ENCODE results near the gene BMP2K. TPM values are rescaled to one million over a fixed set of nuclear protein-coding genes. Genes with fewer than 3 reads are reported as not detected.

The BMP2K gene
- total and polyA plus RNA-seq, 2 donors (not counting 1 experiment from before 2014, with no cell fraction given): 54.8 to 126 TPM

DNA sequence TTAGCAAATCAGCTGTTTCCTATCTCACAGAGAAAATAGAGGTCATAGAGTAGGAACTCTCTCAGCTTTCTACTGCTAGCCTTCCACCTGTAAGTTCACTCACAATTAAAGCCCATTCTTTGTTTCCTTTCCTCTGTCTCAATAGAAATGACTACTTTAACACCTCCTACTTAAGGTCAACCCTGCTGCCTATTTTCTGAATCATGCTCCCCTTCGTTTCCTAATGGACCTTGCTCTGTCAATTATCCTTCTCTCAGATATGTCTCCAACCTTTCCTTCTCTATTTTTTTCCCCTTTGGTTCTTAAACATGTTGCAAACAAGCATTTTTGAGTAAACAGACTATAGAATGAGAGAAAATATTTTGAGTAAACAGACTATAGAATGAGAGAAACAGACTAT lies 168.2 kb downstream of the BMP2K start:
- H3K27ac ChIP-seq (ENCODE audit: insufficient read depth, low read length): no peak overlapping the region
- H3K36me3 ChIP-seq (ENCODE audit: control insufficient read depth, insufficient read depth, low read length): no peaks in the 10 kb centered on the region
- H2AFZ ChIP-seq (ENCODE audit: low read length): no peak overlapping the region
- H3K4me2 ChIP-seq (ENCODE audit: extremely low read depth, insufficient read depth, low read length): no peak overlapping the region
- peaks cover 2% of the 10 kb centered on the region for H3K27me3 ChIP-seq (ENCODE audit: control insufficient read depth, insufficient read depth, low read length)
- H4K20me1 ChIP-seq (ENCODE audit: control insufficient read depth, extremely low read depth, insufficient read depth, low read length): no peaks in the 10 kb centered on the region
- H3K4me1 ChIP-seq (ENCODE audit: control insufficient read depth, extremely low read depth, insufficient read depth, low read length): no peaks in the 10 kb centered on the region
- TF ChIP-seq EZH2 (IDR thresholded peaks at IDR 0.05; ENCODE audit: low read length, missing control alignments): no peak
- TF ChIP-seq, protein P1, sequence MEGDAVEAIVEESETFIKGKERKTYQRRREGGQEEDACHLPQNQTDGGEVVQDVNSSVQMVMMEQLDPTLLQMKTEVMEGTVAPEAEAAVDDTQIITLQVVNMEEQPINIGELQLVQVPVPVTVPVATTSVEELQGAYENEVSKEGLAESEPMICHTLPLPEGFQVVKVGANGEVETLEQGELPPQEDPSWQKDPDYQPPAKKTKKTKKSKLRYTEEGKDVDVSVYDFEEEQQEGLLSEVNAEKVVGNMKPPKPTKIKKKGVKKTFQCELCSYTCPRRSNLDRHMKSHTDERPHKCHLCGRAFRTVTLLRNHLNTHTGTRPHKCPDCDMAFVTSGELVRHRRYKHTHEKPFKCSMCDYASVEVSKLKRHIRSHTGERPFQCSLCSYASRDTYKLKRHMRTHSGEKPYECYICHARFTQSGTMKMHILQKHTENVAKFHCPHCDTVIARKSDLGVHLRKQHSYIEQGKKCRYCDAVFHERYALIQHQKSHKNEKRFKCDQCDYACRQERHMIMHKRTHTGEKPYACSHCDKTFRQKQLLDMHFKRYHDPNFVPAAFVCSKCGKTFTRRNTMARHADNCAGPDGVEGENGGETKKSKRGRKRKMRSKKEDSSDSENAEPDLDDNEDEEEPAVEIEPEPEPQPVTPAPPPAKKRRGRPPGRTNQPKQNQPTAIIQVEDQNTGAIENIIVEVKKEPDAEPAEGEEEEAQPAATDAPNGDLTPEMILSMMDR (conservative IDR thresholded peaks at IDR 0.05 in 1 of 2, IDR thresholded peaks at IDR 0.05 in 1 of 2; ENCODE audit: low read depth in 1 of 2, low read length in 2 of 2): no peak
- no peak overlapping the region for H3K9ac ChIP-seq (ENCODE audit: insufficient read depth, low read length)
- H3K79me2 ChIP-seq (ENCODE audit: control insufficient read depth, insufficient read depth, low read length): no peaks in the 10 kb centered on the region
- no peak for DNase-seq (ENCODE audit: low read depth in 2 of 2)
- H3K4me3 ChIP-seq (replicated peaks in 1 of 4; ENCODE audit: control extremely low read depth in 1 of 4, insufficient read depth in 1 of 4, low read depth in 3 of 4, low read length in 4 of 4): no peak overlapping the region
- no peaks in the 10 kb centered on the region for H3K9me3 ChIP-seq (ENCODE audit: control insufficient read depth, insufficient read depth, low read depth, low read length)

GRCh38 chr4:78945651-78946179 lies 169.6 kb downstream of the BMP2K start:
- Histone ChIP-seq H3K9ac (ENCODE audit: insufficient read depth, low read length) (no peak overlapping the region), H3K27me3 (ENCODE audit: control insufficient read depth, insufficient read depth, low read length) (peaks cover 2% of the 10 kb centered on the region), H3K4me2 (ENCODE audit: extremely low read depth, insufficient read depth, low read length) (no peak overlapping the region), H3K4me3 (replicated peaks in 1 of 4; ENCODE audit: control extremely low read depth in 1 of 4, insufficient read depth in 1 of 4, low read depth in 3 of 4, low read length in 4 of 4) (no peak overlapping the region), H2AFZ (ENCODE audit: low read length) (no peak overlapping the region), H4K20me1 (ENCODE audit: control insufficient read depth, extremely low read depth, insufficient read depth, low read length) (no peaks in the 10 kb centered on the region), H3K4me1 (ENCODE audit: control insufficient read depth, extremely low read depth, insufficient read depth, low read length) (no peaks in the 10 kb centered on the region), H3K36me3 (ENCODE audit: control insufficient read depth, insufficient read depth, low read length) (no peaks in the 10 kb centered on the region), H3K79me2 (ENCODE audit: control insufficient read depth, insufficient read depth, low read length) (no peaks in the 10 kb centered on the region), H3K27ac (ENCODE audit: insufficient read depth, low read length) (no peak overlapping the region), H3K9me3 (ENCODE audit: control insufficient read depth, insufficient read depth, low read depth, low read length) (no peaks in the 10 kb centered on the region)
- peak in 1 of 2 donors; percentile 50 for DNase-seq (ENCODE audit: low read depth in 2 of 2)
- TF ChIP-seq, protein P1 (conservative IDR thresholded peaks at IDR 0.05 in 1 of 2, IDR thresholded peaks at IDR 0.05 in 1 of 2; ENCODE audit: low read depth in 1 of 2, low read length in 2 of 2): no peak
- TF ChIP-seq EZH2 (IDR thresholded peaks at IDR 0.05; ENCODE audit: low read length, missing control alignments): no peak

DNA sequence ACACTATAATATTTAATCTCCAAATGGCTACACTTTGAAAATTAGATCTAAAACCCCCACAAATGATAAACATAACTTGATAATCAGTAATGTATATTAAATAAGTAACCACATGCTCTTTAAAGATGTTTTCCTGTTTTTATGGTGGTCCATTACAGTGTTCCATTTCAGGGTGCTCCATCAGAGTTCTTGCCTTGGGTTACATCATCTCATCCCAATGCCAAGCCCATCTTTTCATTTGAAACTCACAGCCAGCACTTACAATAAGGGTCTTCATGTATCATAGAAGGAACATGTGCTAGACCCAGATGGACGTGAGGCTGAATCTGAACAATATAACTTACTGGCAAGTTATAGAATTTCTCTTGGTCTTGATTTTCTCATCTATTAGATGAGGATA lies 173.6 kb downstream of the BMP2K start:
- no peaks in the 10 kb centered on the region for H3K36me3 ChIP-seq (ENCODE audit: control insufficient read depth, insufficient read depth, low read length)
- no peak overlapping the region for H3K9ac ChIP-seq (ENCODE audit: insufficient read depth, low read length)
- H4K20me1 ChIP-seq (ENCODE audit: control insufficient read depth, extremely low read depth, insufficient read depth, low read length): no peaks in the 10 kb centered on the region
- no peak overlapping the region for H2AFZ ChIP-seq (ENCODE audit: low read length)
- no peak overlapping the region for H3K4me2 ChIP-seq (ENCODE audit: extremely low read depth, insufficient read depth, low read length)
- no peak overlapping the region for H3K4me3 ChIP-seq (replicated peaks in 1 of 4; ENCODE audit: control extremely low read depth in 1 of 4, insufficient read depth in 1 of 4, low read depth in 3 of 4, low read length in 4 of 4)
- DNase-seq (ENCODE audit: low read depth in 2 of 2): peak in 1 of 2 donors; percentile 42
- H3K27me3 ChIP-seq (ENCODE audit: control insufficient read depth, insufficient read depth, low read length): peaks cover 5% of the 10 kb centered on the region
- no peaks in the 10 kb centered on the region for H3K9me3 ChIP-seq (ENCODE audit: control insufficient read depth, insufficient read depth, low read depth, low read length)
- no peak overlapping the region for H3K27ac ChIP-seq (ENCODE audit: insufficient read depth, low read length)
- H3K79me2 ChIP-seq (ENCODE audit: control insufficient read depth, insufficient read depth, low read length): no peaks in the 10 kb centered on the region
- H3K4me1 ChIP-seq (ENCODE audit: control insufficient read depth, extremely low read depth, insufficient read depth, low read length): no peaks in the 10 kb centered on the region
- TF ChIP-seq, protein P1 (conservative IDR thresholded peaks at IDR 0.05 in 1 of 2, IDR thresholded peaks at IDR 0.05 in 1 of 2; ENCODE audit: low read depth in 1 of 2, low read length in 2 of 2): no peak
- no peak for TF ChIP-seq EZH2 (IDR thresholded peaks at IDR 0.05; ENCODE audit: low read length, missing control alignments)
